Tibial artery (tissue), 4 donors: ENCODE results near the gene SLC36A2.

Experiments used
- DNase-seq, 2 donors: peaks; one replicate each; pipeline ENCODE4 v3.0.0-alpha.2; 2019
- H3K27ac ChIP-seq, 2 donors: fragments of 200-600 bp; sonication (generic) in 1 of 2; 1 replicate in 1 of 2; 2 replicates in 1 of 2; pipeline ENCODE4 v1.5.1; 2018 to 2019; ENCODE audit warnings: mild to moderate bottlenecking in 1 of 2
- H3K27me3 ChIP-seq, 2 donors: fragments of 200-600 bp; sonication (generic) in 1 of 2; one replicate each; pipeline versions ENCODE4 v1.5.1 to v1.6.0; 2016 to 2019
- H3K36me3 ChIP-seq, 3 donors: fragments of 200-600 bp; sonication (generic) in 2 of 3; one replicate each; pipeline ENCODE4 v1.5.1; 2016 to 2019; ENCODE audit warnings: mild to moderate bottlenecking in 2 of 3
- H3K4me1 ChIP-seq, 4 donors: fragments of 200-600 bp; sonication (generic) in 2 of 4; 1 replicate in 3 of 4; 2 replicates in 1 of 4; pipeline ENCODE4 v1.5.1; 2016 to 2019
- H3K4me3 ChIP-seq, 2 donors: fragments of 200-600 bp; sonication (generic) in 1 of 2; 1 replicate in 1 of 2; 2 replicates in 1 of 2; pipeline ENCODE4 v1.5.1; 2018 to 2019; ENCODE audit warnings: mild to moderate bottlenecking in 2 of 2
- H3K9me3 ChIP-seq, 3 donors: fragments of 200-600 bp; sonication (generic) in 1 of 3; one replicate each; pipeline ENCODE4 v1.5.1; 2016 to 2019
- intact Hi-C: fragments of 100-400 bp; cut with DNase I; formaldehyde crosslinking; loops from one replicate; pipeline ENCODE4 v1.15.0; 2023; ENCODE audit warnings: low total_unique reads
- TF ChIP-seq, protein P1 (sequence below), 2 experiments: fragments of 200-600 bp in 1 of 2; fragments of 450-650 bp in 1 of 2; IDR thresholded peaks; one replicate each; pipeline ENCODE4 v1.5.1; 2017 to 2019; ENCODE audit warnings: antibody characterized with exemption in 2 of 2, mild to moderate bottlenecking in 1 of 2, moderate library complexity in 1 of 2

Gene SLC36A2

DNA sequence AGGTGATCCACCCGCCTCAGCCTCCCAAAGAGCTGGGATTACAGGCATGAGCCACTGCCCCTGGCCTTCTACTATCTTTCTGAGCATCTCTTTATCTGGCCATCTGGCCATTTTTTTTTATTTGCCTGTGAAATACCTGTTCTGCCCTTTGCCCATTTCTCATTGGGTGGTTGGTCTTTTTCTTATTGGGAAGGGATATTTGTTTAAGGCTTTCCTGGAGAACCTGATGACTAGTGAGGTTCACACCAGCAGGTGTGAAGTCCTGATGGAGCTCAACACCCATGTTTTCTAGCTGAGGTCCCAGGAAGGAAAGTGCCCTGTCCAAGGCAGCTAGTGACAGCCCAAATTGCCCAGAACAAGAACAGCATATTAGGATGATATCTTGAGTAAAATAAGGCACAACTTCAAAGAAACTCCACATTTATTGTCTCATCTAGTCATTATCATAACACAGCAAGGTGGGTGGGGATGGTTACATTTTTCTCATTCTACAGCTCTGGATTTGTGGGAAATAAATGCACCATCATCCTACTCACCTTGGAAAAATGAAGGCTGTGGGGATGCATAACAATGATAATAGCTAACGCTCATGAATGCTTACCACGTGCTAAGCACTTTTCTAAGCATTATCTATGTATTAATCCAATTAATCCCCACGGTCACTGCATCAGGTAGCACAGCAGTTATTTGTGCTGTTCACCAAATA is 64.1 kb downstream of the SLC36A2 start:
- Histone ChIP-seq H3K27ac (no peak overlapping the region), H3K4me1 (no peaks in the 10 kb centered on the region), H3K4me3 (no peak overlapping the region), H3K36me3 (no peaks in the 10 kb centered on the region), H3K27me3 (no peaks in the 10 kb centered on the region), H3K9me3 (no peaks in the 10 kb centered on the region)
- TF ChIP-seq, protein P1, sequence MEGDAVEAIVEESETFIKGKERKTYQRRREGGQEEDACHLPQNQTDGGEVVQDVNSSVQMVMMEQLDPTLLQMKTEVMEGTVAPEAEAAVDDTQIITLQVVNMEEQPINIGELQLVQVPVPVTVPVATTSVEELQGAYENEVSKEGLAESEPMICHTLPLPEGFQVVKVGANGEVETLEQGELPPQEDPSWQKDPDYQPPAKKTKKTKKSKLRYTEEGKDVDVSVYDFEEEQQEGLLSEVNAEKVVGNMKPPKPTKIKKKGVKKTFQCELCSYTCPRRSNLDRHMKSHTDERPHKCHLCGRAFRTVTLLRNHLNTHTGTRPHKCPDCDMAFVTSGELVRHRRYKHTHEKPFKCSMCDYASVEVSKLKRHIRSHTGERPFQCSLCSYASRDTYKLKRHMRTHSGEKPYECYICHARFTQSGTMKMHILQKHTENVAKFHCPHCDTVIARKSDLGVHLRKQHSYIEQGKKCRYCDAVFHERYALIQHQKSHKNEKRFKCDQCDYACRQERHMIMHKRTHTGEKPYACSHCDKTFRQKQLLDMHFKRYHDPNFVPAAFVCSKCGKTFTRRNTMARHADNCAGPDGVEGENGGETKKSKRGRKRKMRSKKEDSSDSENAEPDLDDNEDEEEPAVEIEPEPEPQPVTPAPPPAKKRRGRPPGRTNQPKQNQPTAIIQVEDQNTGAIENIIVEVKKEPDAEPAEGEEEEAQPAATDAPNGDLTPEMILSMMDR (IDR thresholded peaks at IDR 0.05): no peak
- intact Hi-C loops: no loop called here
- no peak for DNase-seq

DNA sequence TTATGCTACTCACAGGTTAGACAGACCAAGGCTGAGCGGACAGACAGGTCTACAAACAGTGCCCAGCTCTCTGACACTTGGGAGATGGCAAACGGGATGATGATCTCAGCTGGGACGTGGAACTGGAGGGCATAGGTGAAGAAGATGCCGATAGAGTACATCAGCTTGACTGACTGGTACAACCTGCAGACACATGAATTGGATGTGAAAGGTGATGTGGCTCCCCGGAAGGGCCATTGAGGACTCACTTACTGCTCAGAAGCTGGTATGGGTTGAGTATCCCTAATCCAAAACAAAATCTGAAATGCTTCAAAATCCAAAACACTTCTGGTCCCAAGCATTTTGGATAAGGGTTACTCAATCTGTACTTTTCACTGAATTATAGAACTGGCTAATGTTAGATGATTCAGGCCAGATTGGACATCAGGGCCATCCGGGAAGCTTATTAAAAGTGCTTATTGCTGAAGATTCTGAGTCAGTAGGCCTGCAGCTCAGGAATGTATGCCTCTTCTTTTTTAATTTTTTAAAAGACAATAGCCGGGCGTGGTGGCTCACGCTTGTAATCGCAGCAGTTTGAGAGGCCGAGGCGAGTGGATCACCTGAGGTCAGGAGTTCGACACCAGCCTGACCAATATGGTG is 66.2 kb downstream of the SLC36A2 start:
- intact Hi-C loops: no loop called here
- DNase-seq: no peak

DNA sequence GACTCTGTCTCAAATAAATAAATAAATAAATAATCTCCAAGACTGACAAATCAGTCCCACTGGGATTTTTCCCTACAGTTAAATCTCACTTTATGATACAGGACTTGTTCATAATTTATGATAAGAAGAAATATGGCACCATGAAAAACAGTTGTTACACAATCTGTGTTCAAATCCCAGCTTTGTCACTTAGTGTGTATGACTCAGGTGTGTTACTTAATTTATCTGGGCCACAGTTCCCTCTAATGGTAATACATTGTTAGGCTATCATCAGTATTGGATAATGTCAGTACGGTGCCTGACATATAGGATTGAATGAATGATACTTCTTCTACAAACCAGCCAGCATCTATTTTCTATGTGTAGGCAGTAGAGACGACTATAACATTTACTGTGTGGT is 66.9 kb downstream of the SLC36A2 start:
- TF ChIP-seq, protein P1 (IDR thresholded peaks at IDR 0.05): no peak
- intact Hi-C loops: no loop called here
- no peak overlapping the region for H3K27ac ChIP-seq

More for the DNA sequence above, 66.2 kb downstream of the SLC36A2 start:
- Histone ChIP-seq H3K9me3 (no peaks in the 10 kb centered on the region), H3K4me3 (no peak overlapping the region), H3K4me1 (no peaks in the 10 kb centered on the region), H3K27me3 (no peaks in the 10 kb centered on the region), H3K36me3 (no peaks in the 10 kb centered on the region), H3K27ac (no peak overlapping the region)
- TF ChIP-seq, protein P1 (IDR thresholded peaks at IDR 0.05): no peak

DNA sequence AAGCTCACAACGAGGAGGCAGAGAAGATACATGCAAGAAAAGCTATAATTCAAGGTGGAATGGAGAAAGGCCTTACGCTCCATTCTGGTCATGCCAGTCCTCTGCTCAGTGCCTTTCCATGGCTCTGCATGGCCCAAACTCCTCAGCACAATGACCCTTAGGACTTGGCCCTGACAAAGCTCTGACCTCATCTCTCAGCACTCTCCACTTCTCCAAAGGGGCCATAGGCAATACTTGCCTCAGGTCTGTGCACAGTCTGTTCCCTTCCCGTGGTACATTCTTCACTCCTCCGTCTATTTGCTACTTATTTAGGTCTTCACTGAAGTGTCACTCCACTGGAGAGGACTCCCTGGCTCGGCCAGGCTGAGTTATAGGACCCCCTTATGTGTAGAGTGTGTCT is 68.5 kb downstream of the SLC36A2 start:
- TF ChIP-seq, protein P1 (IDR thresholded peaks at IDR 0.05): no peak
- DNase-seq: no peak
- no peaks in the 10 kb centered on the region for H3K27me3 ChIP-seq
- H3K4me3 ChIP-seq: no peak overlapping the region
- H3K36me3 ChIP-seq: no peaks in the 10 kb centered on the region
- no peaks in the 10 kb centered on the region for H3K9me3 ChIP-seq
- H3K4me1 ChIP-seq: no peaks in the 10 kb centered on the region
- intact Hi-C loops: no loop called here
- no peak overlapping the region for H3K27ac ChIP-seq

More for the DNA sequence above, 66.9 kb downstream of the SLC36A2 start:
- no peaks in the 10 kb centered on the region for H3K4me1 ChIP-seq
- no peaks in the 10 kb centered on the region for H3K27me3 ChIP-seq
- DNase-seq: no peak
- no peaks in the 10 kb centered on the region for H3K9me3 ChIP-seq
- H3K4me3 ChIP-seq: no peak overlapping the region
- no peaks in the 10 kb centered on the region for H3K36me3 ChIP-seq

DNA sequence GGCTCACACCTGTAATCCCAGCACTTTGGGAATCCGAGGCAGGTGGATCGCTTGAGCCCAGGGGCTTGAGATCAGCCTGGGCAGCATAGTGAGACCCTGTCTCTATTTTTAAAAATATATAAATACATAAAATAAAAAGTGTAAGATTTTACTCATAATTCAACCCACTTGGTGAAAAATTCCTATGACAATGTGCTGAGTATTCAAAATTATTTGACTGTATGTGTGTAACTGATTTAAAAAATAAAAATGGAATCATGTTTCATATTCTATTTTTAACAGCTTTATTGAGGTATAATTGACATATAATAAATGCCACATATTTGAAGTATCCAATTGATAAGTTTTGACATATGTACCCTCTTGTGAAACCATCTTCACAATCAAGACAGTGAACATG is 71.6 kb downstream of the SLC36A2 start:
- H3K27me3 ChIP-seq: no peaks in the 10 kb centered on the region
- H3K4me3 ChIP-seq: no peak overlapping the region
- no peaks in the 10 kb centered on the region for H3K9me3 ChIP-seq
- H3K36me3 ChIP-seq: no peaks in the 10 kb centered on the region
- intact Hi-C loops: no loop called here
- TF ChIP-seq, protein P1 (IDR thresholded peaks at IDR 0.05): no peak
- no peaks in the 10 kb centered on the region for H3K4me1 ChIP-seq
- no peak for DNase-seq
- no peak overlapping the region for H3K27ac ChIP-seq
